Measurements from ENCODE around the gene WASHC2A. TPM values are rescaled to one million over a fixed set of nuclear protein-coding genes. Genes with fewer than 3 reads are reported as not detected.
"Not testable (repeated sequence)": the region's sequence is repeated elsewhere in the genome, so short reads cannot be mapped to it uniquely, and the experiment has no call there.

The WASHC2A gene
- total RNA-seq, 1 donor from 2014 or later: 58.5 TPM

- Mint-ChIP-seq H3K27ac (ENCODE audit: unreplicated experiment) (peak overlapping the region; percentile 89), H3K4me3 (ENCODE audit: unreplicated experiment) (peak overlapping the region; percentile 42), H3K4me1 (ENCODE audit: low read depth, unreplicated experiment) (peaks cover 34% of the 10 kb centered on the region)
- H3K9me3 Mint-ChIP-seq (ENCODE audit: unreplicated experiment); H3K36me3 Mint-ChIP-seq (ENCODE audit: unreplicated experiment); DNase-seq; H3K27me3 Mint-ChIP-seq (ENCODE audit: unreplicated experiment): not testable (repeated sequence)
Observed at GRCh38 chr10:50055494-50056292, 12.1 kb upstream of the WASHC2A start.

- H3K4me1 Mint-ChIP-seq (ENCODE audit: low read depth, unreplicated experiment): peaks cover 34% of the 10 kb centered on the region
- H3K27ac Mint-ChIP-seq (ENCODE audit: unreplicated experiment); H3K9me3 Mint-ChIP-seq (ENCODE audit: unreplicated experiment); H3K36me3 Mint-ChIP-seq (ENCODE audit: unreplicated experiment); H3K27me3 Mint-ChIP-seq (ENCODE audit: unreplicated experiment); DNase-seq: not testable (repeated sequence)
- peak overlapping the region; percentile 3 for H3K4me3 Mint-ChIP-seq (ENCODE audit: unreplicated experiment)
Observed at GRCh38 chr10:50056654-50057053, 11.1 kb upstream of the WASHC2A start.

- DNase-seq; H3K9me3 Mint-ChIP-seq (ENCODE audit: unreplicated experiment); H3K27me3 Mint-ChIP-seq (ENCODE audit: unreplicated experiment); H3K27ac Mint-ChIP-seq (ENCODE audit: unreplicated experiment); H3K4me3 Mint-ChIP-seq (ENCODE audit: unreplicated experiment); H3K36me3 Mint-ChIP-seq (ENCODE audit: unreplicated experiment): not testable (repeated sequence)
- H3K4me1 Mint-ChIP-seq (ENCODE audit: low read depth, unreplicated experiment): peaks cover 26% of the 10 kb centered on the region
Observed at GRCh38 chr10:50058727-50059126, 9.0 kb upstream of the WASHC2A start.

GRCh38 chr10:50059946-50060345, 7.8 kb upstream of the WASHC2A start:
- not testable (repeated sequence) for H3K27ac Mint-ChIP-seq (ENCODE audit: unreplicated experiment); H3K27me3 Mint-ChIP-seq (ENCODE audit: unreplicated experiment); H3K4me3 Mint-ChIP-seq (ENCODE audit: unreplicated experiment); DNase-seq; H3K36me3 Mint-ChIP-seq (ENCODE audit: unreplicated experiment); H3K9me3 Mint-ChIP-seq (ENCODE audit: unreplicated experiment)
- peaks cover 19% of the 10 kb centered on the region for H3K4me1 Mint-ChIP-seq (ENCODE audit: low read depth, unreplicated experiment)

- H3K4me1 Mint-ChIP-seq (ENCODE audit: low read depth, unreplicated experiment): not testable (repeated sequence)
Observed at GRCh38 chr10:50061548-50061947, 6.2 kb upstream of the WASHC2A start.

GRCh38 chr10:50063100-50063499, 4.7 kb upstream of the WASHC2A start:
- Mint-ChIP-seq H3K36me3 (ENCODE audit: unreplicated experiment) (no peaks in the 10 kb centered on the region), H3K27me3 (ENCODE audit: unreplicated experiment) (peaks cover 1% of the 10 kb centered on the region), H3K4me3 (ENCODE audit: unreplicated experiment) (no peak overlapping the region), H3K4me1 (ENCODE audit: low read depth, unreplicated experiment) (peaks cover 3% of the 10 kb centered on the region), H3K9me3 (ENCODE audit: unreplicated experiment) (peaks cover 3% of the 10 kb centered on the region), H3K27ac (ENCODE audit: unreplicated experiment) (no peak overlapping the region)
- TF ChIP-seq CTCF (IDR thresholded peaks at IDR 0.05; ENCODE audit: partially characterized antibody, unreplicated experiment): no peak
- peak; percentile 65 for DNase-seq

More at GRCh38 chr10:50061548-50061947, 6.2 kb upstream of the WASHC2A start:
- H3K4me3 Mint-ChIP-seq (ENCODE audit: unreplicated experiment); H3K27me3 Mint-ChIP-seq (ENCODE audit: unreplicated experiment); H3K36me3 Mint-ChIP-seq (ENCODE audit: unreplicated experiment); H3K27ac Mint-ChIP-seq (ENCODE audit: unreplicated experiment); DNase-seq; H3K9me3 Mint-ChIP-seq (ENCODE audit: unreplicated experiment): not testable (repeated sequence)

GRCh38 chr10:50068352-50068659, 552 bp downstream of the WASHC2A start:
- not testable (repeated sequence) for H3K27ac Mint-ChIP-seq (ENCODE audit: unreplicated experiment); DNase-seq; H3K27me3 Mint-ChIP-seq (ENCODE audit: unreplicated experiment); H3K9me3 Mint-ChIP-seq (ENCODE audit: unreplicated experiment); H3K36me3 Mint-ChIP-seq (ENCODE audit: unreplicated experiment); H3K4me1 Mint-ChIP-seq (ENCODE audit: low read depth, unreplicated experiment)
- peak overlapping the region; percentile 73 for H3K4me3 Mint-ChIP-seq (ENCODE audit: unreplicated experiment)

GRCh38 chr10:50075139-50075538, 7.4 kb downstream of the WASHC2A start:
- not testable (repeated sequence) for H3K27me3 Mint-ChIP-seq (ENCODE audit: unreplicated experiment); H3K4me3 Mint-ChIP-seq (ENCODE audit: unreplicated experiment); H3K9me3 Mint-ChIP-seq (ENCODE audit: unreplicated experiment); H3K27ac Mint-ChIP-seq (ENCODE audit: unreplicated experiment); DNase-seq; H3K4me1 Mint-ChIP-seq (ENCODE audit: low read depth, unreplicated experiment); H3K36me3 Mint-ChIP-seq (ENCODE audit: unreplicated experiment)

- H3K27me3 Mint-ChIP-seq (ENCODE audit: unreplicated experiment); H3K36me3 Mint-ChIP-seq (ENCODE audit: unreplicated experiment); DNase-seq; H3K27ac Mint-ChIP-seq (ENCODE audit: unreplicated experiment); H3K4me1 Mint-ChIP-seq (ENCODE audit: low read depth, unreplicated experiment); H3K4me3 Mint-ChIP-seq (ENCODE audit: unreplicated experiment); H3K9me3 Mint-ChIP-seq (ENCODE audit: unreplicated experiment): not testable (repeated sequence)
Observed at GRCh38 chr10:50075544-50075943, 7.8 kb downstream of the WASHC2A start.

GRCh38 chr10:50091304-50091703, 23.6 kb downstream of the WASHC2A start:
- not testable (repeated sequence) for H3K4me1 Mint-ChIP-seq (ENCODE audit: low read depth, unreplicated experiment); DNase-seq; H3K36me3 Mint-ChIP-seq (ENCODE audit: unreplicated experiment); H3K4me3 Mint-ChIP-seq (ENCODE audit: unreplicated experiment); H3K27ac Mint-ChIP-seq (ENCODE audit: unreplicated experiment); H3K9me3 Mint-ChIP-seq (ENCODE audit: unreplicated experiment); H3K27me3 Mint-ChIP-seq (ENCODE audit: unreplicated experiment)

GRCh38 chr10:50092928-50093327, 25.2 kb downstream of the WASHC2A start:
- not testable (repeated sequence) for H3K27ac Mint-ChIP-seq (ENCODE audit: unreplicated experiment); H3K9me3 Mint-ChIP-seq (ENCODE audit: unreplicated experiment); H3K4me3 Mint-ChIP-seq (ENCODE audit: unreplicated experiment); H3K36me3 Mint-ChIP-seq (ENCODE audit: unreplicated experiment); H3K27me3 Mint-ChIP-seq (ENCODE audit: unreplicated experiment); DNase-seq; H3K4me1 Mint-ChIP-seq (ENCODE audit: low read depth, unreplicated experiment)

GRCh38 chr10:50094630-50095029, 26.9 kb downstream of the WASHC2A start:
- not testable (repeated sequence) for H3K4me1 Mint-ChIP-seq (ENCODE audit: low read depth, unreplicated experiment); H3K27me3 Mint-ChIP-seq (ENCODE audit: unreplicated experiment); DNase-seq

More at GRCh38 chr10:50094630-50095029, 26.9 kb downstream of the WASHC2A start:
- not testable (repeated sequence) for H3K9me3 Mint-ChIP-seq (ENCODE audit: unreplicated experiment); H3K36me3 Mint-ChIP-seq (ENCODE audit: unreplicated experiment); H3K27ac Mint-ChIP-seq (ENCODE audit: unreplicated experiment); H3K4me3 Mint-ChIP-seq (ENCODE audit: unreplicated experiment)

All from glutamatergic neuron (in vitro differentiated cells).